Colonic mucosa (tissue), 4 donors: Measurements from ENCODE around the gene IZUMO4. TPM values are rescaled to one million over a fixed set of nuclear protein-coding genes. Genes with fewer than 3 reads are reported as not detected.

Source experiments
- DNase-seq: peaks from one replicate; pipeline ENCODE4 v3.0.0-alpha.2; 2020
- H3K27ac ChIP-seq: fragments of 200-600 bp; one replicate; pipeline ENCODE4 v1.8.0; 2021
- H3K27me3 ChIP-seq: fragments of 200-600 bp; one replicate; pipeline ENCODE4 v1.8.0; 2021
- H3K36me3 ChIP-seq: fragments of 200-600 bp; one replicate; pipeline ENCODE4 v1.8.0; 2021
- H3K4me1 ChIP-seq: fragments of 200-600 bp; one replicate; pipeline ENCODE4 v1.8.0; 2021; ENCODE audit warnings: mild to moderate bottlenecking
- H3K4me3 ChIP-seq: fragments of 200-600 bp; one replicate; pipeline ENCODE4 v1.8.0; 2021
- H3K9ac ChIP-seq, 2 donors: one replicate each; pipeline ENCODE4 v1.7.0; 2013; ENCODE audit warnings: control low read depth in 2 of 2, low read depth in 2 of 2, low read length in 2 of 2
- H3K9me3 ChIP-seq: fragments of 200-600 bp; one replicate; pipeline ENCODE4 v1.8.0; 2021
- CTCF ChIP-seq: fragments of 200-600 bp; IDR thresholded peaks from one replicate; pipeline ENCODE4 v1.8.0; 2022; ENCODE audit warnings: antibody characterized with exemption, mild to moderate bottlenecking
- intact Hi-C: fragments of 100-400 bp; cut with DNase I; formaldehyde crosslinking; loops from one replicate; pipeline ENCODE4 v1.14.1; 2022
- total RNA-seq, 2 donors: library from RNA; stranded (reverse); fragmentation: NEBNext Ultra II Directional in 1 of 2; extraction: Animal tissue kit (Norgen Biotek cat#: 25700) in 1 of 2; gene quantifications; one replicate each; pipeline ENCODE4 v1.2.1, GENCODE V29; 2021
- donor health status: healthy.
- donor health status: DM: no; HTN: no; CAD: no.
- donor health status: DM: no; HTN: no; CAD: no.

The IZUMO4 gene
- total RNA-seq, 2 donors from 2014 or later = 2.1 to 4.5 TPM

- TF ChIP-seq CTCF = no peak
- DNase-seq = no peak
- no peaks in the 10 kb centered on the region for H3K4me1 ChIP-seq
- H3K27me3 ChIP-seq = no peaks in the 10 kb centered on the region
- no peak overlapping the region for H3K27ac ChIP-seq
- intact Hi-C loops = no loop called here
- H3K9ac ChIP-seq = no peak overlapping the region
- H3K9me3 ChIP-seq = no peaks in the 10 kb centered on the region
- no peak overlapping the region for H3K4me3 ChIP-seq
- peaks cover 63% of the 10 kb centered on the region for H3K36me3 ChIP-seq
These were observed 23.4 kb downstream of the IZUMO4 start for GRCh38 chr19:2119921-2120785.

DNA sequence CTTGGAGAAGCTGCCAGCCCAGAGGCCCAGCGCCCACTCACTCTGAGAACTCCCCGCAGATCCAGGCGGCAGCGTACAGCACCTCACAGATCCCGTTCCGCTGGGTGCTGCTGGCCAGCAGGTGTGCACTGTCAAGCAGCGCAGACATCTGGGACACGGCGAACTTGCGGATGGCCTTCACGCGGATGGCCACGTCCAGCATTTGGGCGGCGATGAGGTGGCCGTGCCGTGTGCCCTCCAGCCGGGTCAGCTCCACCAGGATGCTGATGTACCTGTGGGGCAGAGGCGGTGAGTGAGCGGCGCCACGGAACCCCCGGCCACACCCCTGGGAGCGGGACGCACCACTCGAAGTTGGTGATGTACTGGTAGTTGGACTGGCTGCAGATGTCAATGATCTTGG lies 24.1 kb downstream of the IZUMO4 start:
- Histone ChIP-seq H3K9ac (no peak overlapping the region), H3K27me3 (no peaks in the 10 kb centered on the region), H3K4me3 (no peak overlapping the region), H3K4me1 (no peaks in the 10 kb centered on the region), H3K9me3 (no peaks in the 10 kb centered on the region), H3K27ac (no peak overlapping the region), H3K36me3 (peaks cover 59% of the 10 kb centered on the region)
- TF ChIP-seq CTCF = no peak
- intact Hi-C loops = no loop called here
- DNase-seq = no peak

DNA sequence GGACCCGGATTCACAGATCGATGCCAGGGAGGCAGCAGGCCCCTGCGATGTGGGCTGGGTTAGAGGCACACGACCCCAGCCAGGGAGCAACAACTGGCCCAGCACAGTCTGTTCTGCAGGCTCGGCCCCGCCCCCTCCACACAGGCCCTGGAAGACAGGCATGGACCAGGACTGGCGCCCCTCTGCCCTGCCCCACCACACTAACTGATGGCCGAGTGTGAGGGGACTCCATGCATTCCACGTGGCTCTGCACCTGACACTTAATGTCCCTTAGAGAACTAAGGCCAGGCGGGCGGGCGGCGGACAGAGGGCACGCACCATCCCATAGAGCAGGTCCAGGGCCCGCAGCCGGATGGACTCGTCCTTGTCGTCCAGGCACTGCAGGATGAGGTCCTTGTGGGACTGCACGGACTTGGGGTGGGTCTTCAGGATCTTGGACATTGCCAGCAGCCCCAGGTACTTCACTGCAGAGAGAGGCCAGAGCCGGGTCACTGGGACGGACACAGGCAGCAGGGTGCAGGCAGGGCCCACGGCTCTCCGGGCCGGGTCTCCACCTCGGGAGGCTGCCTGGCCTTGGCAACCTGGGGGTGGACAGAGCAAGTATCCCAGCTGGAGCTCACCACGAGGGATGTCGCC lies 24.8 kb downstream of the IZUMO4 start:
- TF ChIP-seq CTCF = no peak
- intact Hi-C loops = no loop called here
- H3K36me3 ChIP-seq = peaks cover 53% of the 10 kb centered on the region
- DNase-seq = no peak
- no peak overlapping the region for H3K4me3 ChIP-seq
- H3K27ac ChIP-seq = no peak overlapping the region
- H3K9me3 ChIP-seq = no peaks in the 10 kb centered on the region
- no peaks in the 10 kb centered on the region for H3K4me1 ChIP-seq
- no peaks in the 10 kb centered on the region for H3K27me3 ChIP-seq
- no peak overlapping the region for H3K9ac ChIP-seq

DNA sequence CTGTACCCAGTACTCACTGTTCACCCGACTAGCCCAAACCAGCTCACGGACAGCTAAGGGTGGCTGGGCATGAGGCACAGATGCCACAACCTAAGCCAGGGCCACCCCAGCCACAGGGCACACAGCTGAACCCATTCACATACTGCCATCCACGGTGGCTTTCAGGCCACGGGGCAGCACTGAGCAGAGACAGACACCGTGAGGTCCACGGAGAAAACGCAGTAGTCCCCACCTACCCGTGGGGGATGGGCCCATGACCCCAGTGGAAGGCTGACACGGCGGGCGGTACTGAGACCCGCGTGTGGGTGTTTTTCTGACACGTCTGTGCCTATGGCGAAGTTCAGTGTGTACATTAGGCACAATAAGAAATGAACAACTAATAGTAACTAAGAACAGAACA lies 25.5 kb downstream of the IZUMO4 start:
- intact Hi-C loops = no loop called here
- no peak overlapping the region for H3K9ac ChIP-seq
- H3K9me3 ChIP-seq = no peaks in the 10 kb centered on the region
- H3K4me3 ChIP-seq = no peak overlapping the region
- TF ChIP-seq CTCF = no peak
- DNase-seq = no peak
- no peaks in the 10 kb centered on the region for H3K4me1 ChIP-seq
- H3K27ac ChIP-seq = no peak overlapping the region
- H3K27me3 ChIP-seq = no peaks in the 10 kb centered on the region
- peaks cover 46% of the 10 kb centered on the region for H3K36me3 ChIP-seq

GRCh38 chr19:2122982-2123381 lies 26.3 kb downstream of the IZUMO4 start:
- no peak for DNase-seq
- Histone ChIP-seq H3K9me3 (no peaks in the 10 kb centered on the region), H3K4me1 (no peaks in the 10 kb centered on the region), H3K9ac (no peak overlapping the region), H3K27me3 (no peaks in the 10 kb centered on the region), H3K4me3 (no peak overlapping the region), H3K27ac (no peak overlapping the region), H3K36me3 (peaks cover 46% of the 10 kb centered on the region)
- no peak for TF ChIP-seq CTCF
- intact Hi-C loops = no loop called here
